Panc1 (cell line): ENCODE measurements around the gene COLGALT1. TPM values are rescaled to one million over a fixed set of nuclear protein-coding genes. Genes with fewer than 3 reads are reported as not detected.
"Not testable (repeated sequence)": the region's sequence is repeated elsewhere in the genome, so short reads cannot be mapped to it uniquely, and the experiment has no call there.

Experiments used
- ATAC-seq: fragments of 200-7000 bp; cut with Tn5 transposase; 2 replicates; pipeline ENCODE4 v1.9.1; 2020; ENCODE audit warnings: mild to moderate bottlenecking, moderate library complexity
- BruUV-seq: library from RNA; stranded (reverse); fragments of 400-500 nt; replicated peaks from 2 replicates; lab custom pipeline; 2021; lab: Mats Ljungman, UMichigan
- CTCF ChIA-PET: fragments of 300-600 bp; sonication (Branson Sonifier 250); formaldehyde crosslinking; loops from one replicate; lab custom pipeline; 2022; ENCODE audit warnings: antibody characterized with exemption; lab: Charles Lee
- POLR2A ChIA-PET: fragments of 300-600 bp; sonication (Branson Sonifier 250); formaldehyde crosslinking; loops from one replicate; lab custom pipeline; 2022; ENCODE audit warnings: antibody characterized with exemption; lab: Charles Lee
- DNase-seq: peaks from one replicate; pipeline ENCODE4 v3.0.0-alpha.2; 2010; ENCODE audit warnings: low read depth, low spot score
- H3K27ac ChIP-seq: 2 replicates; pipeline ENCODE4 v1.5.1; 2011; ENCODE audit warnings: mild to moderate bottlenecking, low read length, inconsistent platforms
- H3K27me3 ChIP-seq: fragments of 200-500 bp; sonication (Bioruptor generic); 2 replicates; pipeline ENCODE4 v1.6.0; 2014; ENCODE audit warnings: low read length, inconsistent platforms; ENCODE audit not compliant: control insufficient read depth, insufficient read depth
- H3K36me3 ChIP-seq: fragments of 200-500 bp; sonication (Bioruptor generic); 2 replicates; pipeline ENCODE4 v1.5.1; 2014; ENCODE audit warnings: inconsistent platforms, mild to moderate bottlenecking, low read length, moderate library complexity; ENCODE audit not compliant: control insufficient read depth, insufficient read depth
- H3K4me1 ChIP-seq: 2 replicates; pipeline ENCODE4 v1.5.1; 2011; ENCODE audit warnings: inconsistent platforms, mild to moderate bottlenecking, low read length, moderate library complexity; ENCODE audit not compliant: control insufficient read depth, insufficient read depth
- H3K4me3 ChIP-seq, 2 experiments: 2 replicates each; pipeline ENCODE4 v1.5.1; 2011 to 2012; ENCODE audit warnings: low read depth in 2 of 2, low read length in 2 of 2, mild to moderate bottlenecking in 2 of 2, inconsistent platforms in 1 of 2, moderate library complexity in 1 of 2
- H3K9me3 ChIP-seq: fragments of 200-500 bp; sonication (Bioruptor generic); 2 replicates; pipeline ENCODE4 v1.5.1; 2014; ENCODE audit warnings: low read depth, mild to moderate bottlenecking, inconsistent platforms, low read length, moderate library complexity; ENCODE audit not compliant: control insufficient read depth, insufficient read depth
- POLR2AphosphoS5 ChIP-seq: IDR thresholded peaks from 2 replicates; pipeline ENCODE4 v1.6.1; 2012; ENCODE audit warnings: mild to moderate bottlenecking, low read depth, low read length, moderate library complexity
- SIN3A ChIP-seq: IDR thresholded peaks from 2 replicates; pipeline ENCODE4 v1.6.1; 2012; ENCODE audit warnings: low read depth, mild to moderate bottlenecking, low read length, moderate library complexity, borderline replicate concordance; ENCODE audit not compliant: insufficient read depth
- TCF7L2 ChIP-seq: IDR thresholded peaks from 2 replicates; pipeline ENCODE4 v1.6.1; 2011; ENCODE audit warnings: mild to moderate bottlenecking, low read depth, low read length, inconsistent platforms
- in situ Hi-C: cut with HindIII; loops from 2 replicates; pipeline ENCODE4 v1.10.0; 2016; ENCODE audit warnings: low sequenced_read_pairs, low pct_unique_long_range_greater_than_20kb
- intact Hi-C: fragments of 100-400 bp; cut with micrococcal nuclease; formaldehyde crosslinking; loops from one replicate; pipeline ENCODE4 v1.10.0; 2022; ENCODE audit not compliant: unreplicated experiment
- total RNA-seq: library from RNA; stranded (reverse); gene quantifications from one replicate; pipeline ENCODE4 v1.2.1, GENCODE V29; 2021; ENCODE audit not compliant: unreplicated experiment
- TF ChIP-seq, protein P1 (sequence below), 2 experiments: IDR thresholded peaks; 2 replicates each; pipeline ENCODE4 v1.6.1; 2011 to 2012; ENCODE audit warnings: low read depth in 2 of 2, control low read depth in 1 of 2, low read length in 1 of 2, mild to moderate bottlenecking in 1 of 2, moderate library complexity in 1 of 2; ENCODE audit not compliant: insufficient read depth in 1 of 2
- TF ChIP-seq, protein P2 (sequence below): fragments of 450-650 bp; IDR thresholded peaks from 2 replicates; pipeline ENCODE4 v1.5.1; 2017; ENCODE audit warnings: mild to moderate bottlenecking

COLGALT1 gene
- total RNA-seq, 1 experiment from 2014 or later = 97.2 TPM

DNA sequence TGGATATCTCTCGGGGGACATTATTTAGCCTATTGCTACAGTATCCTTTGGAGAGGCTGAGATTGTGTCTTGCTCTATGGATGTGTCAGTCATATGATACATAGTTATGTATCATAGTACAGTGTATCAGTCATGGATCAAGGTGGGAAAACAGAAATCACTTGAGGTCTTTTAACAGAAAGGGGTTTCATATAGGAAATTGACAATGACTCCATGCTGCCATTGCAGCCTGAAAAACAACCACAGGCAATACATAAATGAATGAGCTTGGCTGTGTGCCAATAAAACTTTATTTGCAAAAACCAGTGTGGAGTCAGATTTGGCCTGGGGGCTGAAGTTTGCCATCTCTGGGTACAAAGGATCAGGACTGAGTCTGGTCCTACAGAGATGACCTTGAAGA, 35.4 kb downstream of the COLGALT1 start:
- Histone ChIP-seq H3K4me3 (no peak overlapping the region), H3K4me1 (no peaks in the 10 kb centered on the region), H3K27ac (no peak overlapping the region), H3K36me3 (no peaks in the 10 kb centered on the region), H3K27me3 (no peaks in the 10 kb centered on the region), H3K9me3 (no peaks in the 10 kb centered on the region)
- no peak for TF ChIP-seq SIN3A
- ATAC-seq = no peak
- CTCF ChIA-PET = no interaction called here
- intact Hi-C loops = no loop called here
- no peak for DNase-seq
- in situ Hi-C loops = no loop called here
- no TSS peak for BruUV-seq
- POLR2A ChIA-PET = no interaction called here

DNA sequence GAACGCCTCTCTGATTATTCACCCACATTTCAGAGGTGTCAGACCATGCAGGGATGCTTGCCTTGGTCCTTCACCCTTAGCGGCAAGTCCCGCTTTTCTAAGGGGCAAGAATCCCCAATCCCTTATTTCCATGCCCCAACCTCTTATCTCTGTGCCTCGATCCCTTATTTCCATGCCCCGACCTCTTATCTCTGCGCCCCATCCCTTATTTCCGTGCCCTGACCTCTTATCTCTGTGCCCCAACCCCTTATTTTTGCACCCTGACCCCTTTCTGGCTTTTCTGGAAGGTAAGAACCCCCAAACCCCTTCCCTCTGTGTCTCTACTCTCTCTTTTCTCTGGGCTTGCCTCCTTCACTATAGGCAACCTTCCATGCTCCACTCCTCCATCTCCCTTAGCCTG, 38.8 kb downstream of the COLGALT1 start:
- ATAC-seq, in situ Hi-C loops, BruUV-seq, H3K36me3 ChIP-seq, H3K4me3 ChIP-seq, H3K27ac ChIP-seq, H3K27me3 ChIP-seq, intact Hi-C loops, H3K9me3 ChIP-seq, DNase-seq, CTCF ChIA-PET, H3K4me1 ChIP-seq, POLR2A ChIA-PET: not testable (repeated sequence)

DNA sequence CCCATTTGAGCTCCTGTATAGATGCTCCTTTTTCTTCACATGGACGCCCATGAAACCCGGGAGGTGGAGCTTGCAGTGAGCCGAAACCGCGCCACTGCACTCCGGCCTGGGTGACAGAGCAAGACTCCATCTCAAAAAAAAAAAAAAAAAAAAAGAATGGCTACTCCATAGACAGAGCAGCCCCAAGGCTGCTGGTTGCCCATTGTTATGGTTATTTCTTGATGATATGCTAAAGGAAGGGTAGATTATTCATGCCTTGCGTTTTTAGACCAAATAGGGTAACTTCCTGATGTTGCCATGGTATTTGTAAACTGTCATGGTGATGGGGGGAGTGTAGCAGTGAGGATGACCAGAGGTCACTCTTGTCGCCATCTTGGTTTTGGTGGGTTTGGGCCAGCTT, 42.6 kb downstream of the COLGALT1 start:
- intact Hi-C loops, DNase-seq, H3K9me3 ChIP-seq, ATAC-seq, in situ Hi-C loops, H3K27me3 ChIP-seq, H3K27ac ChIP-seq, POLR2A ChIA-PET, H3K36me3 ChIP-seq, H3K4me1 ChIP-seq, BruUV-seq, H3K4me3 ChIP-seq: not testable (repeated sequence)
- CTCF ChIA-PET = interaction anchor here (0.6 kb wide), 1 partner anchor 24 kb away, joined by 3 read pairs; no protein-coding TSS in a partner anchor

DNA sequence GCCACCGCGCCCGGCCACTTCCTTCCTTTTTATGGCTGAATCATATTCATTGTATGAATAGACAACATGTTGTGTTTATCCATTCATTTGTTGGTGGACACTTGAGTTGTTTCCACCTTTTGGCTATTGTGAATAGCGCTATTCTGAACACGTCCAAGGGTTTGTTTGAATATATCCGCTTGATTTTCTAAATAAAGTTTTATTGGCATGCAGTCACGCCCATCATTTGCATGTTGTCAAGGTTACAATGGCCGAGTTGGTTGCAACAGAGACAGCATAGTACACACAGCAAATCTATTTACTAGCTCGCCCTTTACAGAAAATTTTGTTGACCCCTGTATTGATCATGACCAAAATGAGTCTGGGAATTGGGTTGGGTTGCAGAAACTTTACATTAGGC, 43.5 kb downstream of the COLGALT1 start:
- Histone ChIP-seq H3K4me3 (no peak overlapping the region), H3K36me3 (no peaks in the 10 kb centered on the region), H3K27me3 (no peaks in the 10 kb centered on the region), H3K27ac (no peak overlapping the region), H3K4me1 (no peaks in the 10 kb centered on the region), H3K9me3 (no peaks in the 10 kb centered on the region)
- ChIA-PET CTCF (no interaction called here), POLR2A (no interaction called here)
- ATAC-seq (no peak), DNase-seq (no peak)
- in situ Hi-C loops (no loop called here), intact Hi-C loops (no loop called here)
- no TSS peak for BruUV-seq
- TF ChIP-seq, protein P1, sequence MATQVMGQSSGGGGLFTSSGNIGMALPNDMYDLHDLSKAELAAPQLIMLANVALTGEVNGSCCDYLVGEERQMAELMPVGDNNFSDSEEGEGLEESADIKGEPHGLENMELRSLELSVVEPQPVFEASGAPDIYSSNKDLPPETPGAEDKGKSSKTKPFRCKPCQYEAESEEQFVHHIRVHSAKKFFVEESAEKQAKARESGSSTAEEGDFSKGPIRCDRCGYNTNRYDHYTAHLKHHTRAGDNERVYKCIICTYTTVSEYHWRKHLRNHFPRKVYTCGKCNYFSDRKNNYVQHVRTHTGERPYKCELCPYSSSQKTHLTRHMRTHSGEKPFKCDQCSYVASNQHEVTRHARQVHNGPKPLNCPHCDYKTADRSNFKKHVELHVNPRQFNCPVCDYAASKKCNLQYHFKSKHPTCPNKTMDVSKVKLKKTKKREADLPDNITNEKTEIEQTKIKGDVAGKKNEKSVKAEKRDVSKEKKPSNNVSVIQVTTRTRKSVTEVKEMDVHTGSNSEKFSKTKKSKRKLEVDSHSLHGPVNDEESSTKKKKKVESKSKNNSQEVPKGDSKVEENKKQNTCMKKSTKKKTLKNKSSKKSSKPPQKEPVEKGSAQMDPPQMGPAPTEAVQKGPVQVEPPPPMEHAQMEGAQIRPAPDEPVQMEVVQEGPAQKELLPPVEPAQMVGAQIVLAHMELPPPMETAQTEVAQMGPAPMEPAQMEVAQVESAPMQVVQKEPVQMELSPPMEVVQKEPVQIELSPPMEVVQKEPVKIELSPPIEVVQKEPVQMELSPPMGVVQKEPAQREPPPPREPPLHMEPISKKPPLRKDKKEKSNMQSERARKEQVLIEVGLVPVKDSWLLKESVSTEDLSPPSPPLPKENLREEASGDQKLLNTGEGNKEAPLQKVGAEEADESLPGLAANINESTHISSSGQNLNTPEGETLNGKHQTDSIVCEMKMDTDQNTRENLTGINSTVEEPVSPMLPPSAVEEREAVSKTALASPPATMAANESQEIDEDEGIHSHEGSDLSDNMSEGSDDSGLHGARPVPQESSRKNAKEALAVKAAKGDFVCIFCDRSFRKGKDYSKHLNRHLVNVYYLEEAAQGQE (IDR thresholded peaks at IDR 0.05; ENCODE audit: insufficient read depth in 1 of 2, low read depth in 2 of 2, low read length in 1 of 2) = no peak
- TF ChIP-seq TCF7L2 = no peak
- TF ChIP-seq, protein P2, sequence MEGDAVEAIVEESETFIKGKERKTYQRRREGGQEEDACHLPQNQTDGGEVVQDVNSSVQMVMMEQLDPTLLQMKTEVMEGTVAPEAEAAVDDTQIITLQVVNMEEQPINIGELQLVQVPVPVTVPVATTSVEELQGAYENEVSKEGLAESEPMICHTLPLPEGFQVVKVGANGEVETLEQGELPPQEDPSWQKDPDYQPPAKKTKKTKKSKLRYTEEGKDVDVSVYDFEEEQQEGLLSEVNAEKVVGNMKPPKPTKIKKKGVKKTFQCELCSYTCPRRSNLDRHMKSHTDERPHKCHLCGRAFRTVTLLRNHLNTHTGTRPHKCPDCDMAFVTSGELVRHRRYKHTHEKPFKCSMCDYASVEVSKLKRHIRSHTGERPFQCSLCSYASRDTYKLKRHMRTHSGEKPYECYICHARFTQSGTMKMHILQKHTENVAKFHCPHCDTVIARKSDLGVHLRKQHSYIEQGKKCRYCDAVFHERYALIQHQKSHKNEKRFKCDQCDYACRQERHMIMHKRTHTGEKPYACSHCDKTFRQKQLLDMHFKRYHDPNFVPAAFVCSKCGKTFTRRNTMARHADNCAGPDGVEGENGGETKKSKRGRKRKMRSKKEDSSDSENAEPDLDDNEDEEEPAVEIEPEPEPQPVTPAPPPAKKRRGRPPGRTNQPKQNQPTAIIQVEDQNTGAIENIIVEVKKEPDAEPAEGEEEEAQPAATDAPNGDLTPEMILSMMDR = no peak
- no peak for TF ChIP-seq POLR2AphosphoS5
- no peak for TF ChIP-seq SIN3A
